ENCODE results near the gene MARK3. TPM values are rescaled to one million over a fixed set of nuclear protein-coding genes. Genes with fewer than 3 reads are reported as not detected.

MARK3 gene
- total and polyA plus RNA-seq, 2 of the 13 experiments (the other 11 are each of a cell fraction or from before 2014, with no cell fraction given): 47.7 to 56.6 TPM

GRCh38 chr14:103385152-103385928, at the start of gene MARK3 (continued):
- TF ChIP-seq ZGPAT (CRISPR knock-in tag; IDR thresholded peaks at IDR 0.05): no peak; the same call in 1 of the 2 replicates
- no peak for TF ChIP-seq SYNCRIP (IDR thresholded peaks at IDR 0.05; ENCODE audit: insufficient read depth, low read depth, low read length)
- TF ChIP-seq ZNF567 (CRISPR knock-in tag; IDR thresholded peaks at IDR 0.05; ENCODE audit: borderline replicate concordance): 0 out of 2 replicates have a peak, but pooled peaks have one; percentile 65
- no peak for TF ChIP-seq ZNF577 (CRISPR knock-in tag; IDR thresholded peaks at IDR 0.05; ENCODE audit: borderline replicate concordance, low read depth)
- no peak for TF ChIP-seq SIX1 (CRISPR knock-in tag; IDR thresholded peaks at IDR 0.05; ENCODE audit: borderline replicate concordance)
- no peak for TF ChIP-seq ZKSCAN5 (CRISPR knock-in tag; IDR thresholded peaks at IDR 0.05)
- TF ChIP-seq ERF (CRISPR knock-in tag; IDR thresholded peaks at IDR 0.05): no peak; the same call in 1 of the 2 replicates
- TF ChIP-seq AFF4 (CRISPR knock-in tag; IDR thresholded peaks at IDR 0.05): no peak
- TF ChIP-seq KAT2B (IDR thresholded peaks at IDR 0.05; ENCODE audit: borderline replicate concordance, low read depth, low read length): no peak
- no peak for TF ChIP-seq ZNF639 (CRISPR knock-in tag; conservative IDR thresholded peaks at IDR 0.05)
- peak; percentile 52; the same call in 1 of the 2 replicates for TF ChIP-seq CHCHD3 (CRISPR knock-in tag; IDR thresholded peaks at IDR 0.05)
- no peak for TF ChIP-seq SNRNP70 (IDR thresholded peaks at IDR 0.05; ENCODE audit: low read depth, low read length)
- TF ChIP-seq TBX2 (CRISPR knock-in tag; IDR thresholded peaks at IDR 0.05; ENCODE audit: borderline replicate concordance): no peak; the same call in none of the 2 replicates
- no peak for TF ChIP-seq ZNF264 (CRISPR knock-in tag; IDR thresholded peaks at IDR 0.05)
- no peak for TF ChIP-seq ZNF441 (CRISPR knock-in tag; IDR thresholded peaks at IDR 0.05; ENCODE audit: borderline replicate concordance)
- TF ChIP-seq ZNF788 (CRISPR knock-in tag; IDR thresholded peaks at IDR 0.05; ENCODE audit: borderline replicate concordance): peak; percentile 62; the same call in 1 of the 2 replicates
- no peak; the same call in 1 of the 2 replicates for TF ChIP-seq CENPT (CRISPR knock-in tag; IDR thresholded peaks at IDR 0.05; ENCODE audit: low read depth)
- no peak for TF ChIP-seq GFI1 (CRISPR knock-in tag; IDR thresholded peaks at IDR 0.05; ENCODE audit: borderline replicate concordance)
- TF ChIP-seq RAD21 (CRISPR knock-in tag; IDR thresholded peaks at IDR 0.05): no peak
- TF ChIP-seq ZBTB34 (CRISPR knock-in tag; IDR thresholded peaks at IDR 0.05): no peak
- no peak for TF ChIP-seq ZNF746 (CRISPR knock-in tag; IDR thresholded peaks at IDR 0.05)
- TF ChIP-seq ZNF136 (CRISPR knock-in tag; IDR thresholded peaks at IDR 0.05; ENCODE audit: low read depth): no peak
